ENCODE results near the gene SLC25A24.
"Not testable (repeated sequence)": the region's sequence is repeated elsewhere in the genome, so short reads cannot be mapped to it uniquely, and the experiment has no call there.

DNA sequence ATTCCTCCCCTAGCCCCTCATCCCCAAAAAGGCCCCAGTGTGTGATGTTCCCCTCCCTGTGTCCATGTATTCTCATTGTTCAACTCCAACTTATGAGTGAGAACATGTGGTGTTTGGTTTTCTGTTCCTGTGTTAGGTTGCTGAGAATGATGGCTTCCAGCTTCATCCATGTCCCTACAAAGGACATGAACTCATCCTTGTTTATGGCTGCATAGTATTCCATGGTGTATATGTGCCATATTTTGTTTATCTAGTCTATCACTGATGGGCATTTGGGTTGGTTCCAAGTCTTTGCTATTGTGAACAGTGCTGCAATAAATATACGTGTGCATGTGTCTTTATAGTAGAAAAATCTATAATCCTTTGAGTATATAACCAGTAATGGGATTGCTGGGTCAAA, 55.6 kb downstream of the SLC25A24 start:
- TF ChIP-seq, protein P1, sequence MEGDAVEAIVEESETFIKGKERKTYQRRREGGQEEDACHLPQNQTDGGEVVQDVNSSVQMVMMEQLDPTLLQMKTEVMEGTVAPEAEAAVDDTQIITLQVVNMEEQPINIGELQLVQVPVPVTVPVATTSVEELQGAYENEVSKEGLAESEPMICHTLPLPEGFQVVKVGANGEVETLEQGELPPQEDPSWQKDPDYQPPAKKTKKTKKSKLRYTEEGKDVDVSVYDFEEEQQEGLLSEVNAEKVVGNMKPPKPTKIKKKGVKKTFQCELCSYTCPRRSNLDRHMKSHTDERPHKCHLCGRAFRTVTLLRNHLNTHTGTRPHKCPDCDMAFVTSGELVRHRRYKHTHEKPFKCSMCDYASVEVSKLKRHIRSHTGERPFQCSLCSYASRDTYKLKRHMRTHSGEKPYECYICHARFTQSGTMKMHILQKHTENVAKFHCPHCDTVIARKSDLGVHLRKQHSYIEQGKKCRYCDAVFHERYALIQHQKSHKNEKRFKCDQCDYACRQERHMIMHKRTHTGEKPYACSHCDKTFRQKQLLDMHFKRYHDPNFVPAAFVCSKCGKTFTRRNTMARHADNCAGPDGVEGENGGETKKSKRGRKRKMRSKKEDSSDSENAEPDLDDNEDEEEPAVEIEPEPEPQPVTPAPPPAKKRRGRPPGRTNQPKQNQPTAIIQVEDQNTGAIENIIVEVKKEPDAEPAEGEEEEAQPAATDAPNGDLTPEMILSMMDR (IDR thresholded peaks at IDR 0.05; ENCODE audit: low read length) = not testable (repeated sequence)
- not testable (repeated sequence) for TF ChIP-seq EZH2 (IDR thresholded peaks at IDR 0.05; ENCODE audit: borderline replicate concordance, low read length)

Data from OCI-LY1 (cell line).